Measurements from ENCODE around the gene FBLL1. TPM values are rescaled to one million over a fixed set of nuclear protein-coding genes. Genes with fewer than 3 reads are reported as not detected.
"Not testable (repeated sequence)": the region's sequence is repeated elsewhere in the genome, so short reads cannot be mapped to it uniquely, and the experiment has no call there.

FBLL1 gene
- total RNA-seq, 6 experiments from 2014 or later: 0.26 to 0.49 (median 0.38) TPM; not detected in 3

DNA sequence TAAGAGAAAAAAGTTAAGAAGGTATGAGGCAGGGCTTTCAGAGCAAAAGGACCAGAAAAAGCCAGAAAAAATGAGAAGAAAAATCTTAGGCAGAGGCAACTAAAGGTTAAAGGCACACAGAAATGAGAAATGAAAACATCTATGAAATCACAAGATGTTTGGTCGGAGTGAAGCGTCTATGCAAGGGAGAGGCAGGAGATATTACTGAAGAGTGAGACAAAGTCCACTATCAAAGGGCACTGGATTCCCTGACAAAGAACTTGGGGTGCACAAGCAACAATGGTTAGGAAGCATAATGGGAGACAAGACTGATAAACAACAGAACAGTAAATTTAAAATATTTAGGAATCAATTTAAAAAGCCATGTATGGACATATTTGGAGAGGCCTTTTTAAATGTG is 33.2 kb downstream of the FBLL1 start:
- no peak overlapping the region for H3K4me3 ChIP-seq
- H3K27ac ChIP-seq: peak overlapping the region in 2 of 3 donors; percentile 20 to 47
- WGBS (ENCODE audit: insufficient coverage, low coverage, low lambda C conversion rate, missing lambda C conversion rate): 28% methylated on average over 2 of the region's 2 CpGs
- intact Hi-C loops (cut with DNase I): no loop called here
- DNase-seq: no peak
- peaks cover 0 to 17% (median 9%) of the 10 kb centered on the region in 4 donors for H3K4me1 ChIP-seq
- ATAC-seq: peak; percentile 41 to 72 (median 46)
- no peaks in the 10 kb centered on the region for H3K9me3 ChIP-seq
- peaks cover 0 to 62% (median 26%) of the 10 kb centered on the region in 4 donors for H3K36me3 ChIP-seq
- TF ChIP-seq, protein P1, sequence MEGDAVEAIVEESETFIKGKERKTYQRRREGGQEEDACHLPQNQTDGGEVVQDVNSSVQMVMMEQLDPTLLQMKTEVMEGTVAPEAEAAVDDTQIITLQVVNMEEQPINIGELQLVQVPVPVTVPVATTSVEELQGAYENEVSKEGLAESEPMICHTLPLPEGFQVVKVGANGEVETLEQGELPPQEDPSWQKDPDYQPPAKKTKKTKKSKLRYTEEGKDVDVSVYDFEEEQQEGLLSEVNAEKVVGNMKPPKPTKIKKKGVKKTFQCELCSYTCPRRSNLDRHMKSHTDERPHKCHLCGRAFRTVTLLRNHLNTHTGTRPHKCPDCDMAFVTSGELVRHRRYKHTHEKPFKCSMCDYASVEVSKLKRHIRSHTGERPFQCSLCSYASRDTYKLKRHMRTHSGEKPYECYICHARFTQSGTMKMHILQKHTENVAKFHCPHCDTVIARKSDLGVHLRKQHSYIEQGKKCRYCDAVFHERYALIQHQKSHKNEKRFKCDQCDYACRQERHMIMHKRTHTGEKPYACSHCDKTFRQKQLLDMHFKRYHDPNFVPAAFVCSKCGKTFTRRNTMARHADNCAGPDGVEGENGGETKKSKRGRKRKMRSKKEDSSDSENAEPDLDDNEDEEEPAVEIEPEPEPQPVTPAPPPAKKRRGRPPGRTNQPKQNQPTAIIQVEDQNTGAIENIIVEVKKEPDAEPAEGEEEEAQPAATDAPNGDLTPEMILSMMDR (IDR thresholded peaks at IDR 0.05): no peak
- TF ChIP-seq POLR2A (IDR thresholded peaks at IDR 0.05): no peak
- H3K27me3 ChIP-seq: no peaks in the 10 kb centered on the region

GRCh38 chr5:168563959-168564358 is 34.9 kb downstream of the FBLL1 start:
- peaks cover 0 to 50% (median 15%) of the 10 kb centered on the region in 4 donors for H3K36me3 ChIP-seq
- whole genome bisulfite sequencing (ENCODE audit: insufficient coverage, low coverage, low lambda C conversion rate, missing lambda C conversion rate): 90% methylated on average over 1 of the region's 1 CpG

DNA sequence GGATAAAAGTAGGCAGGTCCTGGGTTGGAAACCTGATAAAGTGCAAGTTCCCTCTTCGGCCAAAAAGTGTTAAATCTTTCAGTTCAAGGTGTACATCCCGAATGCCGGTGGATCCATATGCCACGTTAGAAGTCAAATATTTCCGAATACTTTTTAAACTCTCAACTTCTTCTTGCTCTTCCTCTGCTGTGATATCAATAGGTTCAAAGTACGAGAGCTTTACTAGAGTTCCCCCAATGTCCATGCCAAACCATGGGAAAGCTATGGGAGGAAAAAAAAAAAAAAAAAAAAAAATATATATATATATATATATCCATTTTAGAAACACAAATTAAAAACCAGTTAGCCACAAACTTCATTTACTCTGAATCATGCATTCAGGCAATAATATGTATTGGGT is 39.6 kb downstream of the FBLL1 start:
- WGBS (ENCODE audit: insufficient coverage, low coverage, low lambda C conversion rate, missing lambda C conversion rate): 42% methylated on average over 6 of the region's 6 CpGs
- Histone ChIP-seq H3K27ac (peak overlapping the region in 1 of 3 donors; percentile 11), H3K4me1 (no peaks in the 10 kb centered on the region), H3K9me3 (no peaks in the 10 kb centered on the region), H3K36me3 (peaks cover 0 to 21% (median 6%) of the 10 kb centered on the region in 4 donors), H3K4me3 (no peak overlapping the region), H3K27me3 (no peaks in the 10 kb centered on the region)
- ATAC-seq (peak in 3 of 4 donors; percentile 45 to 69 (median 58)), DNase-seq (no peak)
- TF ChIP-seq, protein P1 (IDR thresholded peaks at IDR 0.05): no peak
- TF ChIP-seq POLR2A (IDR thresholded peaks at IDR 0.05): no peak
- intact Hi-C loops (cut with DNase I): no loop called here

More at GRCh38 chr5:168563959-168564358, 34.9 kb downstream of the FBLL1 start:
- Histone ChIP-seq H3K4me3 (no peak overlapping the region), H3K9me3 (no peaks in the 10 kb centered on the region), H3K4me1 (peaks cover 0 to 17% (median 9%) of the 10 kb centered on the region in 4 donors), H3K27me3 (no peaks in the 10 kb centered on the region), H3K27ac (no peak overlapping the region)
- DNase-seq: no peak
- intact Hi-C loops (cut with DNase I): no loop called here
- no peak for ATAC-seq
- TF ChIP-seq, protein P1 (IDR thresholded peaks at IDR 0.05): no peak
- no peak for TF ChIP-seq POLR2A (IDR thresholded peaks at IDR 0.05)

GRCh38 chr5:168570490-168571328 is 41.6 kb downstream of the FBLL1 start:
- Histone ChIP-seq H3K4me1 (peaks cover 0 to 4% (median under 1%) of the 10 kb centered on the region in 4 donors), H3K9me3 (no peaks in the 10 kb centered on the region)
- WGBS (ENCODE audit: insufficient coverage, low coverage, low lambda C conversion rate, missing lambda C conversion rate): 80% methylated on average over 11 of the region's 11 CpGs

DNA sequence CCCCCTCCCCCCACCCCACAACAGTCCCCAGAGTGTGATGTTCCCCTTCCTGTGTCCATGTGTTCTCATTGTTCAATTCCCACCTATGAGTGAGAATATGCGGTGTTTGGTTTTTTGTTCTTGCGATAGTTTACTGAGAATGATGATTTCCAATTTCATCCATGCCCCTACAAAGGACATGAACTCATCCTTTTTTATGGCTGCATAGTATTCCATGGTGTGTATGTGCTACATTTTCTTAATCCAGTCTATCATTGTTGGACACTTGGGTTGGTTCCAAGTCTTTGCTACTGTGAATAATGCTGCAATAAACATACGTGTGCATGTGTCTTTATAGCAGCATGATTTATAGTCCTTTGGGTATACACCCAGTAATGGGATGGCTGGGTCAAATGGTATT is 44.6 kb downstream of the FBLL1 start:
- DNase-seq; intact Hi-C loops (cut with DNase I); H3K9me3 ChIP-seq; H3K4me3 ChIP-seq; ATAC-seq; H3K36me3 ChIP-seq; H3K27me3 ChIP-seq; H3K27ac ChIP-seq: not testable (repeated sequence)
- 81% methylated on average over 2 of the region's 3 CpGs for WGBS (ENCODE audit: insufficient coverage, low coverage, low lambda C conversion rate, missing lambda C conversion rate)
- peaks cover 0 to 25% (median 8%) of the 10 kb centered on the region in 4 donors for H3K4me1 ChIP-seq

More at GRCh38 chr5:168570490-168571328, 41.6 kb downstream of the FBLL1 start:
- ATAC-seq (no peak), DNase-seq (no peak)
- intact Hi-C loops (cut with DNase I): no loop called here
- H3K27me3 ChIP-seq: no peaks in the 10 kb centered on the region
- H3K27ac ChIP-seq: no peak overlapping the region
- TF ChIP-seq POLR2A (IDR thresholded peaks at IDR 0.05): no peak
- TF ChIP-seq, protein P1 (IDR thresholded peaks at IDR 0.05): no peak
- H3K36me3 ChIP-seq: peaks cover 0 to 15% (median 3%) of the 10 kb centered on the region in 4 donors
- no peak overlapping the region for H3K4me3 ChIP-seq

DNA sequence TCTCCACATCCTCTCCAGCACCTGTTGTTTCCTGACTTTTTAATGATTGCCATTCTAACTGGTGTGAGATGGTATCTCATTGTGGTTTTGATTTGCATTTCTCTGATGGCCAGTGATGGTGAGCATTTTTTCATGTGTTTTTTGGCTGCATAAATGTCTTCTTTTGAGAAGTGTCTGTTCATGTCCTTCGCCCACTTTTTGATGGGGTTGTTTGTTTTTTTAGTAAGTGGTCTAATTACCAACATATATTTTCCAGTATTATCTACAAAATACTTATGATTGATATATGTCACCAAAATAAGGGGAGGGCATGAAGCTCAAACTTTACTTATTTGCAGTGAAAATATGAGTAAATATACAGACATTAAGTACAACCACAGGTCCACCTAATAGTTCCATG is 45.1 kb downstream of the FBLL1 start:
- peaks cover 0 to 25% (median 8%) of the 10 kb centered on the region in 4 donors for H3K4me1 ChIP-seq
- WGBS (ENCODE audit: insufficient coverage, low coverage, low lambda C conversion rate, missing lambda C conversion rate): 86% methylated on average over 1 of the region's 1 CpG
- not testable (repeated sequence) for DNase-seq

More for the DNA sequence above, 45.1 kb downstream of the FBLL1 start:
- H3K9me3 ChIP-seq; H3K4me3 ChIP-seq; H3K27me3 ChIP-seq; intact Hi-C loops (cut with DNase I); H3K27ac ChIP-seq; ATAC-seq; H3K36me3 ChIP-seq: not testable (repeated sequence)

Data from right lobe of liver (tissue), 6 donors.